Stimulated activated CD8-positive, alpha-beta memory T cell treated with anti-CD3 and anti-CD28 coated beads, Interleukin-4, amount 100 ng/mL, for 48 hours (primary cell): ENCODE data around the gene CCDC8.
"Not testable (repeated sequence)": the region's sequence is repeated elsewhere in the genome, so short reads cannot be mapped to it uniquely, and the experiment has no call there.

Experiments
- DNase-seq: peaks from one replicate; pipeline ENCODE4 v3.0.0-alpha.2; 2020

The CCDC8 gene

DNA sequence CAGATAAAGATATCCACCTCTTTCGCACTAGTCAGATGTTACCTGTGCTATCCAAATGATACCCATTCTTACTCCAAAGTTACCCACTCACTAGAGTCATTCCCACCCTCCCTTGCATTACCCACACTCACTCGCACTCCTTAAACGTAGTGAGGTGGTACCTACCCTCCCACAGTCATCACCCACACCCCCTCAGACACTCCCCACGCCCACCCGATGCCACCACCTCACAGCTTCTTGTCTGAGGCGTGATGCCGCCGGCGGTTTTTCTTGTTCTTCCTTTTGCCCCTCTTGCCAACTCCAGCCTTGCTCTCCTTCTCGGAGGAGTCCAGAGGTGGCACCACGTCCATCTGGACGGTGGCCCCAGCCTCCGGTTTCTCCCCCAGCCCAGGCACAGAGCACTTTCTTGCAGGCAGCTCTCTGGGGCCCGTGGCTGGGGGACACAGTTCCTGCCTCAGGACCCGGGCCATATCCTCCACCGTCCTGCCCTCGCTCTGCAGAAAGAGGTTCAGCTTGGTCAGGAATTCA, 14.2 kb upstream of the CCDC8 start:
- no peak for DNase-seq

- DNase-seq, result peak; percentile 61
Measured at GRCh38 chr19:46426506-46427162, 13.3 kb upstream of the CCDC8 start.

- no peak for DNase-seq
Measured at GRCh38 chr19:46426035-46426505, 12.7 kb upstream of the CCDC8 start.

DNA sequence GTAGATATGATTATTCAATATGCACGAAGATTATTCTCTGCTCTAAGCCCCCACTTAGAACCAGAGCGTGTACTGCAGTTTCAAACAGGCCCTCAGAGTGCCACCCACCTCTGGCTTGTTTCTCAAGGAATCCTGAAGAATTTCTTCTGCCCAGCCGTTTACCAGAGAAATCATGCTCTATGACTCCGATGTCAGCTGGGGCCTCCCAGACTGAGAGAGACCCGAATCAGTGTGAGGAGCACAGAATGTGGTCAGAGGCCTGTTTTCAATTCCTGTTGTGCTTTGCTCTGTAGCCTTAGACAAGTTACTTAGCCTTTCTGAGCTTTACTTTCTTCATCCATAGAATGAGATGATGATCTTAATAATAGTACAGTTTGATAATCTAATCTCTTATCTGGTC, 9.8 kb upstream of the CCDC8 start:
- DNase-seq, result no peak

- no peak for DNase-seq
Measured at GRCh38 chr19:46422344-46422743, 9.0 kb upstream of the CCDC8 start.

GRCh38 chr19:46420056-46420455, 6.7 kb upstream of the CCDC8 start:
- DNase-seq, result no peak

DNA sequence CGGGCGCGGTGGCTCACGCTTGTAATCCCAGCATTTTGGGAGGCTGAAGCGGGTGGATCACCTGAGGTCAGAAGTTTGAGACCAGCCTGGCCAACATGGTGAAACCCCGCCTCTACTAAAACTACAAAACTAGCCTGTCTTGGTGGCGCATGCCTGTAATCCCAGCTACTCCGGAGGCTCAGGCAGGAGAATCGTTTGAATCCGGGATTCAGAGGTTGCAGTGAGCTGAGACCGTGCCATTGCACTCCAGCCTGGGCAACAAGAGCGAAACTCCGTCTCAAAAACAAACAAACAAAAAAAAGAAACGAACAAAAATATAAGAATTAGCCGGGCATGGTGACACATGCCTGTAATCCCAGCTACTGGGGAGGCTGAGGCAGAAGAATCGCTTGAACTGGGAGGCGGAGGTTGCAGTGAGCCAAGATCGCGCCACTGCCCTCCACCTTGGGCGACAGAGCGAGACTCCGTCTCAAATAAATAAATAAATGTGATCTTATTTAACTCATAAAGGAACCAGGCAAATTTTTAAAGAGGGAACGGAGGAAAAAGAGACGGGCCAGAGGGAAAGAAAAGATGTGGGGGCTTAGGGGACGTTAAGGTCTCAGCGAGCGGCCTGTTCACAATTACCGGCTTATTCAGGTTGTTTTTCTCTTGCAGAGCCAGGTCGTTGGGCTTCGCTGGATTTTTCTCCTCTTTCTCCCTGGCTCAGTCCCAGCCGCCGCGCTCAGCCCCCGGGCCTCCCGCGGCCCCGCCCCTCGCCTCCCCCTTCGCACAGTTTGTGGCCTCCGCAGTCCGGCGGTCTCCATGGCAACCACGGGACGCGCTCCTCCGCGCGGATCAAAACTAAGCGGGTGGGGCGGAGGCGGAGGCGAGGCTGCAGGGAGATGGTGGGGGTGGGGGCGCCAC, 2.7 kb upstream of the CCDC8 start:
- peak; percentile 53 for DNase-seq

GRCh38 chr19:46414899-46415298, 1.5 kb upstream of the CCDC8 start:
- DNase-seq, result not testable (repeated sequence)

GRCh38 chr19:46412650-46413261, 608 bp downstream of the CCDC8 start:
- no peak for DNase-seq

DNA sequence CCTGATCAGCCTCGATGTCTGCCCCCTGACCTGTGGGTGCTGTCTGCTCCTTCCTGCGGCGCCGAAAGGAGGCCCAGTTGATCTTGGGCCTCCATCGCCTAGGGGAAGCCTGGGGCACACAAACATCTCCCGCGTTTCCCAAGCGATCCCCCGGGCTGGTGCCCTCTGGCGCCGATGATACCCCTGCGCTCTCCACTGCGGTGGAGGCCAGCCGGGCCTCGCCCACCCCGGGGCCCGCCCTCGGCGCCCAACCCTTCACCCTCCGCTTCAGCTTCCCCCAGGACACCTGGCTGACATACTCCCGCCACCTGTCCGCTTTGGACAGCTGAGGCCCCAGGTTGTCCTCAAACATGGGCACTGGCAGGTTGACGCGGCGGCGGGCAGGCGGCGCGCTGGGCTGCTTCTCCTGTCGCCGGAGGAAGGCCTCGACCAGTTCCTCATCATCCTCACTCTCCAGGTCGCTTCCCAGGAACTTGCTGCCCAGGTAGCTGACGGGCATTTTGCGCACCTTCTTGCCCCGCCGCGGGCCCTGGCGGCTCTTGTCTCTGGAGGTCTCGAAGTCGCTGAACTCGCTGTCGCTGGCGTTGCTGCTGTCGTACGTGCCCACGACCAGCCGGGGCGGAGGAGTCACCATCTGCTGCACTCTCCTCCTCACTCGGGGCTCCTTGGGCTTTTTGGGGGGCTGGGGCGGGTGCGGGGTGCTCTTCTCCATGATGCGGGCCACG, 1.3 kb downstream of the CCDC8 start:
- no peak for DNase-seq

- DNase-seq, result no peak
Measured at GRCh38 chr19:46411088-46411924, 2.1 kb downstream of the CCDC8 start.

DNA sequence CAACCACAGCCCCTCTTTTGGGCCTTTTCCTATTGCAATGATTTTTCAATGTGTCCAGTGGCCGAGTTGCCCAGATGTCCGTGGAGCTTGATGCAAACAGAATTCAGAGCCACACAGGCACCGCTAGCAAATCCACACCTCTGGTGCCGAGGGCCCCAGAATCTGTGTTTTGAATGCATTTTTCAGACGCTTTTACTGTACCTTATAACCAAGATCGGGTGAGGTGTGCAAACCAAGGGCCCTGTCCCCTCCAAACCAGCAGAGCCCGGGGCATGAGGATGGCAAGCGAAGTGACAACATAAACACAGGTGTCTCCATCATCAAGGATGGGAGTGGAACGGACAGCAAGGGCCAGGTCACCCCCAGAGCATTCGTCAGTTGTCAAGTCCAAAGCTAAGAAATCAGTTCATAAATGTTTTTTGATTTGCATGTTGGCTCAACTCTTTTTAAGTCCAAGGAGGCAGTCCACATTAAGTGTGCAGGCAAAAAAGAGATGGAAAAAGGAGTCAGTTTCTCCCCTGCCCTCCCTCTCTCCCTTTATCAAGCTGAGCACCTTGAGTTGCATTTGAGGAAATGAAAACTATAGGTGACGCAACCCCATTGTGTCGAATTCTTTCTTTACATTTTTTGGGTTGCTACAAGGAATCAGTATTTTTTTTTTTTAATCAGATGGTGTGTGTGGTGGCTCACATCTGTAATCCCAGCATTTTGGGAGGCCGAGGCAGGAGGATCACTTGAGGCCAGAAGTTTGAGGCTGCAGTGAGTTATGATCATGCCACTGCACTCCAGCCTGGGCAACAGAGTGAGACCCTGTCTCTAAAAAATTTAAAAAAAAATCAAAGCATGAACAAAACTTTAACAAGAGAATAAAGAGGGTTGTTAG, 2.9 kb downstream of the CCDC8 start:
- no peak for DNase-seq

DNA sequence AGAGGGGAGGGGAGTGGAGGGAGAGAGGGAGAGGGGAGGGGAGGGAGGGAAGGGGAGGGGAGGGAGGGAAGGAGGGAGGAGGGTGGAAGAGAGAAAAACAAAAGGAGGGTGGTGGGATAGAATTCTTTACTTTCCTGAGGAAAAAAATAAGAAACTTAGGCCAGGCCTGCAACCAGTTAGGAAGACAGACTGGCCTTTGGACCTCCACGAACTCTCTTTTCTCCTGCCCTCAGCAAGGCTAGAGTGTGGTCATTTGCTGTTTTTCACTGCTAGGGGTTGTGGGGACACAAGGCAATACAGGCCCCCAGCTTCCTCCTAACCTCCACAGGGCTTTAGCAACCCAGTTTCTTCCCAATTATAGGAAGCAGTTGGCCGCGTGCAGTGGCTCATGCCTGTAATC, 4.2 kb downstream of the CCDC8 start:
- no peak for DNase-seq

DNA sequence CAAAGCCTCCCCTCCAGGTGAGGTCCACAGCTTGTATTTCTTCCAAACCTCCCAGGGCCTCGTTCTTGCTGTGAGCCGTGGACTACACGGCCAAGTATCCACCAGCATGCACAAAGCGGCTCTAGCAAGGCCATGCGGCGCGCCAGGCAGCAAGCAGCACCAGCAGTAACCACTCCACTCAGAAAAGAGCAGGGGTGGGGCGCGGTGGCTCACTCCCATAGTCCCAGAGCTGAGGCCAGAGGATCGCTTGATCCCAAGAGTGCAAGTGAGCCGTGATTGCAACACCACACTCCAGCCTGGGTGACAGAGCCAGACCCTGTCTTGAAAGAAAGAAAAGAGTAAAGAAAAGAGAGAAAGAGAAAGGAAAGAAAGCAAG, 4.7 kb downstream of the CCDC8 start:
- no peak for DNase-seq

DNA sequence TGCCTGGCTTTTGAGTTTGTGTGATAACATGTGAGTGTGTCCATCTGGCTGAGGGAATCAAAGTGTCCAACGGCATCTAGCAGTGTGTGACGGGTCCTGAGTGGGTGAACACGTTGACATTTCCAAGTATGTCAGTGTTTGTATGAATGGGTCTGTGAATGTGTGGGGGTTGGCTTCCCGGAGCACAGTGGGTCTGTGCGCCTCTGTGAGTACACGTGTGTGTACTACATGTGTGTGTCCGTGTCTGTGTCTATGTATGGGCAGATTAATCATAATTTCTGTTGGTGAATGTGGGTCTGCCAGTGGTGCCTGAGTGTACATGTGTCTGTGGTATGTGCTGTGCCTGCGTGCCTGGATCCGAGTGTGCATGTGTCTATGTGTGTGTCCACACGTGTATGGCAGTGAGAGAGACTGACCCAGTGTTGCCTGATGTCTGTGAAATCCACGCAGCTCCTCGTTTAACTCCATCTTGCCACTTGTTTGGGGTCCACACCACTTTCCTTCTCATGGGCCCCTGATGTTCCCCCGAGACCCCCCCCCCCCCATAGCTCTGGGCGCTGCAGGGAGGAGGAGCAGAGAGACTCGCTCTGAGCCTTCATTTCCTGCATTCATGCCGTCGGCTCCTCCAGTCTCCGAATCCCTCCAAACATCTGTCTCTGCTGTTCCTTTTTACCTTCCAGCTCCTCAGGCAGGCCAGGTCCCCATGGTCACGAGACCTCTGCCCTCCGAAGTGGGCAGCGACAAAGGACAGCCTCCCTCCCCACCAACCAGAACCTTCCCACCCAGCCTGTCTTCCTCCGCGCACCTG, 5.3 kb downstream of the CCDC8 start:
- no peak for DNase-seq

GRCh38 chr19:46406976-46407375, 6.4 kb downstream of the CCDC8 start:
- no peak for DNase-seq

DNA sequence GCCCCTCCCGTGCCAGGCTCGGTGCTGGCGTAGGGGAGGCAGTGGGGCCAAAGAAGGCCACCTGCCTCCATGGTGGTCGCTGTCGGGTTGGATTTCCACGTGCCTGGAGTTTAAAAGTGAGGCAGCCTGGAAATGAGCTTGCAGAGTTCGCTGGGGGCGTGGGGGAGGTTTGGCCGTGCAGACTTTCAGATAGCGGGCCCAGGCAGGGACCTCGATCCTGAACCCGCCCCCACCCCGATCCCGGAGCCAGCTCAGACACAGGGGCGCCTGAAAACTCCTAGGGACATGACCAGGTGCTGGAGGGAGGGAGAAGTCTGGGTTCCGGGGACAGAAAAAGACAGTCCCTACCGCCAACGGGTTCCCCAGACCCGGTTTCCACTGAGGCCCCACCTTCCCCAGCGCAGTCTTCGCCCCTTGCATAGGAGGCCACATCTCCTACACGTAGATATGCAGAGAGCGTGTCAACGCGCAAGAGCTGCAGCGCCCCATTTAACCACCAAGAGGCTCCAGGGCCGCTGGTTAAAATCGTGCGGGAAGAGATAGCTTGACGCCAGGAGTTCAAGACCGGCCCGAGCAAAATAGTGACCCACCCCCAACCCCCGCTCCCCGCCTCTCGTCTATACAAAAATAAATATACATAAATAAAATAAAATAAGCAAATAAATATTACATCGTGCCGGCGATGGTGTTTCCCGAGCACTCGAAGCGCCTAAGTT, 8.5 kb downstream of the CCDC8 start:
- no peak for DNase-seq

GRCh38 chr19:46404055-46404752, 9.2 kb downstream of the CCDC8 start:
- DNase-seq, result no peak

DNA sequence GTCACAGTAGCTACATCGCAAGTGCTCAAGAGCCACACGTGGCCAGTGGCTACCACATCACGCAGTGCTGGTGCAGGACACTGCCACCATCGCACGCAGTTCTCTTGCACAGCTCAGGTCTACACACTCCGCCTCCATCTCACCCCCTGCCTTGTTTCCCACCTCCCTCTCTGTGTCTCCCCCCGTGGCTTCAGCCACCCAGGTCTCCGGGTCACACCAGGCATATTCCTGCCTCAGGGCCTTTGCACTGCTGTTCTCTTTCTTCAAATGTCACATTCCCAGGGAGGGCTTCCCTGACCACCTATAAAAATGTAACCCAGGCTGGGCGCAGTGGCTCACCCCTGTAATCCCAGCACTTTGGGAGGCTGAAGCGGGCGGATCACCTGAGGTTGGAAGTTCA, 10.6 kb downstream of the CCDC8 start:
- DNase-seq, result no peak
